ENCODE data around the gene TRAPPC2L.

- TF ChIP-seq, protein P1, sequence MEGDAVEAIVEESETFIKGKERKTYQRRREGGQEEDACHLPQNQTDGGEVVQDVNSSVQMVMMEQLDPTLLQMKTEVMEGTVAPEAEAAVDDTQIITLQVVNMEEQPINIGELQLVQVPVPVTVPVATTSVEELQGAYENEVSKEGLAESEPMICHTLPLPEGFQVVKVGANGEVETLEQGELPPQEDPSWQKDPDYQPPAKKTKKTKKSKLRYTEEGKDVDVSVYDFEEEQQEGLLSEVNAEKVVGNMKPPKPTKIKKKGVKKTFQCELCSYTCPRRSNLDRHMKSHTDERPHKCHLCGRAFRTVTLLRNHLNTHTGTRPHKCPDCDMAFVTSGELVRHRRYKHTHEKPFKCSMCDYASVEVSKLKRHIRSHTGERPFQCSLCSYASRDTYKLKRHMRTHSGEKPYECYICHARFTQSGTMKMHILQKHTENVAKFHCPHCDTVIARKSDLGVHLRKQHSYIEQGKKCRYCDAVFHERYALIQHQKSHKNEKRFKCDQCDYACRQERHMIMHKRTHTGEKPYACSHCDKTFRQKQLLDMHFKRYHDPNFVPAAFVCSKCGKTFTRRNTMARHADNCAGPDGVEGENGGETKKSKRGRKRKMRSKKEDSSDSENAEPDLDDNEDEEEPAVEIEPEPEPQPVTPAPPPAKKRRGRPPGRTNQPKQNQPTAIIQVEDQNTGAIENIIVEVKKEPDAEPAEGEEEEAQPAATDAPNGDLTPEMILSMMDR (IDR thresholded peaks at IDR 0.05; ENCODE audit: insufficient read depth, low read length): no peak
- TF ChIP-seq, protein P2, sequence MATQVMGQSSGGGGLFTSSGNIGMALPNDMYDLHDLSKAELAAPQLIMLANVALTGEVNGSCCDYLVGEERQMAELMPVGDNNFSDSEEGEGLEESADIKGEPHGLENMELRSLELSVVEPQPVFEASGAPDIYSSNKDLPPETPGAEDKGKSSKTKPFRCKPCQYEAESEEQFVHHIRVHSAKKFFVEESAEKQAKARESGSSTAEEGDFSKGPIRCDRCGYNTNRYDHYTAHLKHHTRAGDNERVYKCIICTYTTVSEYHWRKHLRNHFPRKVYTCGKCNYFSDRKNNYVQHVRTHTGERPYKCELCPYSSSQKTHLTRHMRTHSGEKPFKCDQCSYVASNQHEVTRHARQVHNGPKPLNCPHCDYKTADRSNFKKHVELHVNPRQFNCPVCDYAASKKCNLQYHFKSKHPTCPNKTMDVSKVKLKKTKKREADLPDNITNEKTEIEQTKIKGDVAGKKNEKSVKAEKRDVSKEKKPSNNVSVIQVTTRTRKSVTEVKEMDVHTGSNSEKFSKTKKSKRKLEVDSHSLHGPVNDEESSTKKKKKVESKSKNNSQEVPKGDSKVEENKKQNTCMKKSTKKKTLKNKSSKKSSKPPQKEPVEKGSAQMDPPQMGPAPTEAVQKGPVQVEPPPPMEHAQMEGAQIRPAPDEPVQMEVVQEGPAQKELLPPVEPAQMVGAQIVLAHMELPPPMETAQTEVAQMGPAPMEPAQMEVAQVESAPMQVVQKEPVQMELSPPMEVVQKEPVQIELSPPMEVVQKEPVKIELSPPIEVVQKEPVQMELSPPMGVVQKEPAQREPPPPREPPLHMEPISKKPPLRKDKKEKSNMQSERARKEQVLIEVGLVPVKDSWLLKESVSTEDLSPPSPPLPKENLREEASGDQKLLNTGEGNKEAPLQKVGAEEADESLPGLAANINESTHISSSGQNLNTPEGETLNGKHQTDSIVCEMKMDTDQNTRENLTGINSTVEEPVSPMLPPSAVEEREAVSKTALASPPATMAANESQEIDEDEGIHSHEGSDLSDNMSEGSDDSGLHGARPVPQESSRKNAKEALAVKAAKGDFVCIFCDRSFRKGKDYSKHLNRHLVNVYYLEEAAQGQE (IDR thresholded peaks at IDR 0.05; ENCODE audit: insufficient replicate concordance, low read depth): no peak
- TF ChIP-seq GABPA (IDR thresholded peaks at IDR 0.05; ENCODE audit: low read depth) (no peak), POLR2AphosphoS5 (IDR thresholded peaks at IDR 0.05; ENCODE audit: low read depth) (no peak)
Measured at GRCh38 chr16:88816736-88817535, 40.0 kb upstream of the TRAPPC2L start.

Measured in HL-60 (cell line).